ENCODE data around the gene MBD3L2. TPM values are rescaled to one million over a fixed set of nuclear protein-coding genes. Genes with fewer than 3 reads are reported as not detected.

Gene MBD3L2
- not detected in 5 replicates for total RNA-seq (2022; extraction: Qiagen RNA extraction)

GRCh38 chr19:7049021-7049420 is at the start of gene MBD3L2:
Gene MBD3L2, plus strand, starts transcription at chr19:7049321. Its CDS starts 53 bp downstream, at chr19:7049374.

GRCh38 chr19:7021331-7021730 is 27.8 kb upstream of the MBD3L2 start, which contains the start of gene MBD3L2B:
Gene MBD3L2B, minus strand, starts transcription at chr19:7021431. Its CDS starts 34 bp downstream, at chr19:7021397.

GRCh38 chr19:7030278-7030677 is 18.8 kb upstream of the MBD3L2 start, which contains the start of gene MBD3L5:
Gene MBD3L5, plus strand, starts transcription at chr19:7030578. Its CDS starts 34 bp downstream, at chr19:7030612.

GRCh38 chr19:7040079-7040478 is 9.0 kb upstream of the MBD3L2 start, which contains the start of gene MBD3L4:
Gene MBD3L4, minus strand, starts transcription at chr19:7040179. Its CDS starts 35 bp downstream, at chr19:7040144.

GRCh38 chr19:7058576-7058975 is 9.5 kb downstream of the MBD3L2 start, which contains the start of gene MBD3L3:
Gene MBD3L3, minus strand, starts transcription at chr19:7058676. Its CDS starts 71 bp downstream, at chr19:7058605.

GRCh38 chr19:7069042-7069903 is 20.2 kb downstream of the MBD3L2 start, which contains the start of gene ZNF557:
Gene ZNF557, plus strand, starts transcription at chr19:7069703. Its CDS starts 5,372 bp downstream, at chr19:7075075.

Other genes starting within 250 kb of the MBD3L2 start
- gene ADGRE1, start 161.7 kb upstream of the MBD3L2 start, total RNA-seq (2022; extraction: Qiagen RNA extraction) = 4.6 to 6.6 TPM (median 5.1 TPM) in 5 replicates
- gene MBD3L2B, start 27.9 kb upstream of the MBD3L2 start, total RNA-seq (2022; extraction: Qiagen RNA extraction) = not detected in 5 replicates
- not detected in 5 replicates for gene MBD3L5, start 18.7 kb upstream of the MBD3L2 start, total RNA-seq (2022; extraction: Qiagen RNA extraction)
- not detected in 5 replicates for gene MBD3L4, start 9.1 kb upstream of the MBD3L2 start, total RNA-seq (2022; extraction: Qiagen RNA extraction)
- not detected in 5 replicates for gene MBD3L3, start 9.4 kb downstream of the MBD3L2 start, total RNA-seq (2022; extraction: Qiagen RNA extraction)
- gene ZNF557, start 20.4 kb downstream of the MBD3L2 start, total RNA-seq (2022; extraction: Qiagen RNA extraction) = 2.2 to 3.0 TPM (median 2.8 TPM) in 5 replicates
- gene INSR, start 245.1 kb downstream of the MBD3L2 start, total RNA-seq (2022; extraction: Qiagen RNA extraction) = 1.9 to 3.2 TPM (median 2.3 TPM) in 5 replicates

Measured in A549 treated with CORT108297 at 1 μM for 4 hours (cell line).